DND-41 (cell line): ENCODE data around the gene IFIT1B.

Experiments used
- ATAC-seq: fragments of 200-7000 bp; cut with Tn5 transposase; 3 replicates; pipeline ENCODE4 v1.9.1; 2021; ENCODE audit warnings: low read depth; ENCODE audit not compliant: insufficient read depth
- DNase-seq: peaks from one replicate; pipeline ENCODE4 v3.0.0-alpha.2; 2020
- H2AFZ ChIP-seq: 2 replicates; pipeline ENCODE4 v1.6.0; 2012; ENCODE audit warnings: low read depth, low read length
- H3K27ac ChIP-seq: 2 replicates; pipeline ENCODE4 v1.5.1; 2012; ENCODE audit warnings: low read length, inconsistent platforms
- H3K27me3 ChIP-seq: fragments of 200-600 bp; sonication (generic); 2 replicates; pipeline ENCODE4 v1.6.0; 2012; ENCODE audit warnings: low read length, mild to moderate bottlenecking, inconsistent platforms; ENCODE audit not compliant: insufficient read depth, poor library complexity
- H3K36me3 ChIP-seq: 2 replicates; pipeline ENCODE4 v1.5.1; 2012; ENCODE audit warnings: low read length, inconsistent platforms; ENCODE audit not compliant: insufficient read depth
- H3K4me1 ChIP-seq: 2 replicates; pipeline ENCODE4 v1.5.1; 2012; ENCODE audit warnings: mild to moderate bottlenecking, low read length; ENCODE audit not compliant: insufficient read depth
- H3K4me2 ChIP-seq: 2 replicates; pipeline ENCODE4 v1.6.0; 2012; ENCODE audit warnings: mild to moderate bottlenecking, moderate library complexity, low read length, inconsistent platforms; ENCODE audit not compliant: insufficient read depth
- H3K4me3 ChIP-seq, 2 experiments: fragments of 200-600 bp in 1 of 2; shearing (Covaris generic) in 1 of 2; 2 replicates each; pipeline ENCODE4 v1.5.1; 2012 to 2016; ENCODE audit warnings: inconsistent platforms in 2 of 2, low read length in 2 of 2, mild to moderate bottlenecking in 2 of 2, low read depth in 1 of 2, moderate library complexity in 1 of 2
- H3K79me2 ChIP-seq: 2 replicates; pipeline ENCODE4 v1.6.0; 2012; ENCODE audit warnings: low read length, inconsistent platforms; ENCODE audit not compliant: insufficient read depth
- H3K9ac ChIP-seq: 2 replicates; pipeline ENCODE4 v1.6.0; 2012; ENCODE audit warnings: low read depth, mild to moderate bottlenecking, inconsistent platforms, low read length, moderate library complexity
- H3K9me3 ChIP-seq: 2 replicates; pipeline ENCODE4 v1.5.1; 2012; ENCODE audit warnings: low read length, moderate library complexity, mild to moderate bottlenecking, inconsistent platforms; ENCODE audit not compliant: insufficient read depth, severe bottlenecking
- H4K20me1 ChIP-seq: 2 replicates; pipeline ENCODE4 v1.6.0; 2012; ENCODE audit warnings: low read length; ENCODE audit not compliant: insufficient read depth
- EZH2 ChIP-seq: IDR thresholded peaks from 3 replicates; pipeline ENCODE4 v1.6.1; 2012; ENCODE audit warnings: borderline replicate concordance, low read depth, mild to moderate bottlenecking, moderate library complexity, low read length, inconsistent platforms; ENCODE audit not compliant: severe bottlenecking
- TF ChIP-seq, protein P1 (sequence below): IDR thresholded peaks from 2 replicates; pipeline ENCODE4 v1.5.1; 2012; ENCODE audit warnings: borderline replicate concordance, low read length, moderate library complexity, mild to moderate bottlenecking; ENCODE audit not compliant: poor library complexity, severe bottlenecking; ENCODE audit errors: extremely low read depth

Gene IFIT1B

DNA sequence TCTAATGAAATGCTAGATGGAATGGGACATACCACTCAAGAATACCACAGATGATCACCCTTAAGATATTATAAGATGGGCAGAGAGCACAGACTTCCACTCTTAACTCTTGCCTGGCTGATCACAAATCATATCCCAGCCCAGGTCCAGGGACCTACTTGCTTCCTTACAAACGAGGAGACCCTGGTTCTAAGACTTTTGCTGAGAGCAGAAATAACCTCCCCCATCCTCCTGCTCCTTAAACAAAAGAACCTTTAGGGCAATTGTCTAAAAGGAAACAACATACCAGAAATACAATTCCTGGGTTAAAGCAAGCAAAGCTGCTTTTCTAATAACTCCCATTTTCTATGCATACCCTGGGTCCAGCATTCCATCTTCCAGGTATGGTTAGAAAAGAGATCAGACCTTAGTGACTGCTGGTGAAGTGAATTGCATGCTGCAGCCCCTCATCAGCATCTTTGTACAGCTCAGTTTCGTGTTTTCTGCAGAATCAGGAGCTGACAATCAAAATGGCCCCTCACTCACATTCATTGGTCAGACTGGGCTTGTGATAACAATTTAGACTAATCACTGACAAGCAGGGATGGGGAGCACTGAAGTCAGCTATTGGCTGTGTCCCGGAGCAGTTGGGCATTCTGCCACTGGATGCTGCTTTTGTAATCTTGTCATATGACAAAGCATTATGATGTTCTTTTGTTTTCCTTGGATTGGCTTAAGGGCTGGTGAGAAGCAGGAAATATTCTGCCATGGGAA lies 35.5 kb upstream of the IFIT1B start:
- DNase-seq (no peak), ATAC-seq (no peak)
- no peaks in the 10 kb centered on the region for H3K79me2 ChIP-seq
- no peaks in the 10 kb centered on the region for H3K27me3 ChIP-seq
- no peak for TF ChIP-seq EZH2
- TF ChIP-seq, protein P1, sequence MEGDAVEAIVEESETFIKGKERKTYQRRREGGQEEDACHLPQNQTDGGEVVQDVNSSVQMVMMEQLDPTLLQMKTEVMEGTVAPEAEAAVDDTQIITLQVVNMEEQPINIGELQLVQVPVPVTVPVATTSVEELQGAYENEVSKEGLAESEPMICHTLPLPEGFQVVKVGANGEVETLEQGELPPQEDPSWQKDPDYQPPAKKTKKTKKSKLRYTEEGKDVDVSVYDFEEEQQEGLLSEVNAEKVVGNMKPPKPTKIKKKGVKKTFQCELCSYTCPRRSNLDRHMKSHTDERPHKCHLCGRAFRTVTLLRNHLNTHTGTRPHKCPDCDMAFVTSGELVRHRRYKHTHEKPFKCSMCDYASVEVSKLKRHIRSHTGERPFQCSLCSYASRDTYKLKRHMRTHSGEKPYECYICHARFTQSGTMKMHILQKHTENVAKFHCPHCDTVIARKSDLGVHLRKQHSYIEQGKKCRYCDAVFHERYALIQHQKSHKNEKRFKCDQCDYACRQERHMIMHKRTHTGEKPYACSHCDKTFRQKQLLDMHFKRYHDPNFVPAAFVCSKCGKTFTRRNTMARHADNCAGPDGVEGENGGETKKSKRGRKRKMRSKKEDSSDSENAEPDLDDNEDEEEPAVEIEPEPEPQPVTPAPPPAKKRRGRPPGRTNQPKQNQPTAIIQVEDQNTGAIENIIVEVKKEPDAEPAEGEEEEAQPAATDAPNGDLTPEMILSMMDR: no peak
- no peaks in the 10 kb centered on the region for H3K9me3 ChIP-seq
- H3K27ac ChIP-seq: no peak overlapping the region
- H3K9ac ChIP-seq: no peak overlapping the region
- no peak overlapping the region for H3K4me2 ChIP-seq
- no peak overlapping the region for H3K4me3 ChIP-seq
- H3K36me3 ChIP-seq: peaks cover 13% of the 10 kb centered on the region
- H2AFZ ChIP-seq: no peak overlapping the region
- H3K4me1 ChIP-seq: no peaks in the 10 kb centered on the region
- H4K20me1 ChIP-seq: no peaks in the 10 kb centered on the region

DNA sequence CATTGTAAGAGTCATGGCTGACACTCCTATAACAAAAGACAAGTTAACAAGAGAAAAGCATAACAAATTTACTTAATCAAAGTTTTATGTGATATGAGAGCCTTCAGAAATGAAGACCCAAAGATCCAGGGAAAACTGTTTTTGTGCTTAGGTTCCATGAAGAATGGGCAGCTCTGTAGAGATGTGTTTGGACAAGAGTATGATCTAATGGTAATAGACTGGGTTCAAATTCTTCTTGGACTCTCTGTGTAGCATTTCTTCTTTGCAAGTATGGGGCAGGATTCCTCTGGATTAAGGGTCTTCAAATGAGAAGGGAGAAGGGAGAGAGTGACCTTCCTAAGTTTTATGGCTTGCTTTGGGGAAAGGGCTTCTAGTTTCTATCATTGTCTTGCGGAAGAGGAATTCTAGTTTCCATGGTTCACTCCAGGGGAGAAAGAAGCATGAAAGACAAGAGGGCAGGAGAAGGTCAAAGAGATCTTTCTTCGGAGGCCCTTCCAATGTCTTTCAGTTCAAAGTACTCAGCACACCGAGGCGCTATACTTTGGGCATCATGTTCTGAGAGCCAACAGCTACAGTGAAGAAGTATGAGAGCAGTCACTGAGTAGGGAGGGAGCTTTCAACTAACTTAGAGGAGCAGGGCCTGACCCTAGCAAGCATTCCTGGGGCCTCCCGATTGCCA lies 34.6 kb upstream of the IFIT1B start:
- H3K27ac ChIP-seq: no peak overlapping the region
- H2AFZ ChIP-seq: no peak overlapping the region
- H3K79me2 ChIP-seq: no peaks in the 10 kb centered on the region
- DNase-seq: no peak
- no peak overlapping the region for H3K4me3 ChIP-seq
- H3K9ac ChIP-seq: no peak overlapping the region
- H4K20me1 ChIP-seq: no peaks in the 10 kb centered on the region
- H3K4me1 ChIP-seq: no peaks in the 10 kb centered on the region
- no peak overlapping the region for H3K4me2 ChIP-seq
- H3K36me3 ChIP-seq: peaks cover 13% of the 10 kb centered on the region
- TF ChIP-seq, protein P1: no peak
- ATAC-seq: no peak
- no peaks in the 10 kb centered on the region for H3K27me3 ChIP-seq
- no peaks in the 10 kb centered on the region for H3K9me3 ChIP-seq

DNA sequence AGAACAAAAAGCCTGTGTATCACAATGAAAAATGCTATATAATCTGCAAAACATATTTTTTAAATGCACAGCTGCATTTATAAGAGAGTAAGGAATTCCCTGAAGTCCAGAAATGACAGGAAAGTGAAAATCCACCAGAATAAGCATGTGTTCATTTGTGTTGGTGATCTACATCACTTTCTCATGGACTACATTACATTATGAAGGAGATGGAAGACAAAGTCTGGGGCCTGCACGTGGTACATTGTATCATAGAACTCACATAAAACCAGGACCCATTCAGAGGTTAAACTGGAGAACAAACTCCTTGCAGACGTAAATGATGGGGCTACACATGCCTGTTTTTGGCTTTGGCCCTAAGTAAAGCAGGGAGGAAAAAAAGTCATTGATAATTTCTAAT lies 33.7 kb upstream of the IFIT1B start:
- Histone ChIP-seq H3K27me3 (no peaks in the 10 kb centered on the region), H3K9ac (no peak overlapping the region), H3K4me3 (no peak overlapping the region), H3K79me2 (no peaks in the 10 kb centered on the region), H4K20me1 (no peaks in the 10 kb centered on the region), H2AFZ (no peak overlapping the region), H3K4me2 (no peak overlapping the region), H3K36me3 (peaks cover 5% of the 10 kb centered on the region; the same call in 1 of the 2 replicates), H3K4me1 (no peaks in the 10 kb centered on the region), H3K27ac (no peak overlapping the region), H3K9me3 (no peaks in the 10 kb centered on the region)
- DNase-seq (no peak), ATAC-seq (no peak)
- TF ChIP-seq EZH2: no peak
- TF ChIP-seq, protein P1: no peak
